Measurements from ENCODE around the gene GRAMD2B.

Gene GRAMD2B

GRCh38 chr5:126480824-126481223 lies 57.6 kb downstream of the GRAMD2B start:
- DNase-seq (ENCODE audit: low read depth): no peak

GRCh38 chr5:126481243-126481642 lies 58.0 kb downstream of the GRAMD2B start:
- DNase-seq (ENCODE audit: low read depth): no peak

GRCh38 chr5:126482591-126482990 lies 59.4 kb downstream of the GRAMD2B start:
- no peak for DNase-seq (ENCODE audit: low read depth)

GRCh38 chr5:126483156-126483555 lies 59.9 kb downstream of the GRAMD2B start:
- no peak for DNase-seq (ENCODE audit: low read depth)

- DNase-seq (ENCODE audit: low read depth): no peak
Measured at GRCh38 chr5:126484253-126484652, 61.0 kb downstream of the GRAMD2B start.

GRCh38 chr5:126486332-126486731 lies 63.1 kb downstream of the GRAMD2B start:
- no peak for DNase-seq (ENCODE audit: low read depth)

- DNase-seq (ENCODE audit: low read depth): no peak
Measured at GRCh38 chr5:126487596-126487995, 64.4 kb downstream of the GRAMD2B start.

GRCh38 chr5:126488443-126489065 lies 65.3 kb downstream of the GRAMD2B start:
- DNase-seq (ENCODE audit: low read depth): no peak

- DNase-seq (ENCODE audit: low read depth): peak; percentile 58
Measured at GRCh38 chr5:126490167-126490940, 67.1 kb downstream of the GRAMD2B start.

GRCh38 chr5:126492939-126493338 lies 69.7 kb downstream of the GRAMD2B start:
- DNase-seq (ENCODE audit: low read depth): no peak

- DNase-seq (ENCODE audit: low read depth): no peak
Measured at GRCh38 chr5:126494393-126494792, 71.2 kb downstream of the GRAMD2B start.

- no peak for DNase-seq (ENCODE audit: low read depth)
Measured at GRCh38 chr5:126497506-126497905, 74.3 kb downstream of the GRAMD2B start.

- no peak for DNase-seq (ENCODE audit: low read depth)
Measured at GRCh38 chr5:126499278-126499677, 76.1 kb downstream of the GRAMD2B start.

- DNase-seq (ENCODE audit: low read depth): no peak
Measured at GRCh38 chr5:126499853-126500342, 76.7 kb downstream of the GRAMD2B start.

GRCh38 chr5:126501448-126501847 lies 78.2 kb downstream of the GRAMD2B start:
- no peak for DNase-seq (ENCODE audit: low read depth)

- no peak for DNase-seq (ENCODE audit: low read depth)
Measured at GRCh38 chr5:126503602-126504104, 80.4 kb downstream of the GRAMD2B start.

GRCh38 chr5:126506079-126506478 lies 82.9 kb downstream of the GRAMD2B start:
- DNase-seq (ENCODE audit: low read depth): no peak

GRCh38 chr5:126508251-126508961 lies 85.2 kb downstream of the GRAMD2B start:
- no peak for DNase-seq (ENCODE audit: low read depth)

- no peak for DNase-seq (ENCODE audit: low read depth)
Measured at GRCh38 chr5:126508962-126509279, 85.7 kb downstream of the GRAMD2B start.

GRCh38 chr5:126509339-126509738 lies 86.1 kb downstream of the GRAMD2B start:
- no peak for DNase-seq (ENCODE audit: low read depth)

GRCh38 chr5:126511961-126512360 lies 88.8 kb downstream of the GRAMD2B start:
- DNase-seq (ENCODE audit: low read depth): no peak

GRCh38 chr5:126512451-126512850 lies 89.2 kb downstream of the GRAMD2B start:
- DNase-seq (ENCODE audit: low read depth): no peak

- DNase-seq (ENCODE audit: low read depth): no peak
Measured at GRCh38 chr5:126513302-126513701, 90.1 kb downstream of the GRAMD2B start.
